LHCN-M2 (cell line): ENCODE measurements around the gene CFAP99. TPM values are rescaled to one million over a fixed set of nuclear protein-coding genes. Genes with fewer than 3 reads are reported as not detected.

ENCODE experiments used
- DNase-seq: peaks from one replicate; pipeline ENCODE4 v3.0.0-alpha.2; 2012; ENCODE audit warnings: low read depth
- total RNA-seq: library from RNA; depleted of rRNA; stranded (reverse); fragments of >200 nt; gene quantifications from 2 replicates; pipeline ENCODE4 v1.2.3, GENCODE V29; 2014

The CFAP99 gene
- total RNA-seq, 1 experiment from 2014 or later = not detected

GRCh38 chr4:2468456-2469191, 49.9 kb downstream of the CFAP99 start, which contains the start of gene RNF4:
Gene RNF4, plus strand, starts transcription at chr4:2469106. Its CDS starts 21,388 bp downstream, at chr4:2490494.
- DNase-seq = peak; percentile 94

GRCh38 chr4:2469192-2469984, 50.6 kb downstream of the CFAP99 start:
- peak; percentile 38 for DNase-seq

DNA sequence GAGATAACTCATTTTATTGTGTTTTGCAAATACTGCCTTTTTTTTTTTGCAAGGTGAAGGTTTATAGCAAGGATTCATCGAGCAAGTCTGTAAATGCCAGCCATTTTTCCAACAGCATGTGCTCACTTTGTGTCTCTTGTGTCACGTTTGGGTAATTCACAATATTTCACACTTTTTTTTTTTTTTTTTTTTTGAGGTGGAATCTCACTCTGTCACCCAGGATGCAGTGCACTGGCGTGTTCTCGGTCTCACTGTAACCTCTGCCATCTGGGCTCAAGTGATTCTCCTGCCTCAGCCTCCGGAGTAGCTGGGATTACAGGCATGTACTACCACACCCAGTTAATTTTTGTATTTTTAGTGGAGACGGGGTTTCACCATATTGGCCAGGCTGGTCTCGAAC, 52.0 kb downstream of the CFAP99 start:
- DNase-seq = no peak

DNA sequence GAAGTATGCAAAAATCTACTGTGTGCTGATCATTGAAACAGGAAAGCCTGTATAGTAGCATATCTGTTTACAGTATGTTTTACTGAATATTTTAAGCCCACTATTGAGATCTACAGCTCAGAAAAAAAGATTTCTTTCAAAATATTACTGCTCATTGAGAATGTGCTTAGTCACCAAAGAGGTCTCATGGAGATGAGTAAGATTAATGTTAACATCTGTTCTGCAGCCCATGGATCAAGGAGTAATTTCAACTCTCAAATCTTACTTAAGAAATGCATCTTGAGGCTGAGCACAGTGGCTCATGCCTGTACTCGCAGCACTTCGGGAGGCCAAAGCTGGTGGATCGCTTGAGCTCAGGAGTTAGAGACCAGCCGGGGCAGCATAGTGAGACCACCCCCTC, 53.4 kb downstream of the CFAP99 start:
- peak; percentile 72 for DNase-seq

DNA sequence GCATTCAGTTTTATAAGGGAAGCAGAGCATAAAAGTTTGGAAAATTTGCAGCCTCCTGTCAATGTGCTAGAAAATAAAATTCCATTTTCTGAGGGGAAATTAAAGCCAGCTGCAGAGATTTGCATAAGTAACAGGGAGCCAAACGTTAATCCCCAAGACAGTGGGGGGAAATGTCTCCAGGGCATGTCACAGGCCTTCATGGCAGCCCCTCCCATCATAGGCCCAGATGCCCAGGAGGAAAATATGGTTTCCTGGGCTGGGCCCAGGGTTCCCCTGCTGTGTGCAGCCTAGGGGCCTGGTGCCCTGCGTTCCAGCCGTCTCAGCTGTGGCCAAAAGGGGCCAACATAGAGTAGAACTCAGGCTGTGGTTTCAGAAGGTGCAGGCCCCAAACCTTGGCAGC, 59.5 kb downstream of the CFAP99 start:
- DNase-seq = no peak

GRCh38 chr4:2480649-2481048, 61.9 kb downstream of the CFAP99 start:
- DNase-seq = no peak

DNA sequence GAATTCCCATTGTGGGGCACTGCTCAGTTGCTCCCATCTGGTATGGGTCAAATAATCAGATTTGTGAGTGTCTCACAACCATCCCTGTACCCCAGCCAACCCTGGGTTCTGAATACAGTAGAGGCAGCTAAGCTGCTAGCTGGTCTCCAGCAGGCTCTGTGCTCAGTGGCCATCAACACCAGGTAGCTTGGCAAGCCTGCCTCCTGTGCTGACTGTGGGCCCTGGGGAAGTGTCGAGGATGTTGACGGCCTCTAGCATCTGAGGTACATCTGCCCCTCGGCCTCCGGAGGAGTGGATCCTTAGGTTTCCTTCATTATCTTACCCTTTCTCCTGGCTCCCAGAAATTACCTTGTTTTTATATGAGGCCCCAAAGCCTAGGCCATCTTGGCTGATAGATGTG, 63.4 kb downstream of the CFAP99 start:
- no peak for DNase-seq

DNA sequence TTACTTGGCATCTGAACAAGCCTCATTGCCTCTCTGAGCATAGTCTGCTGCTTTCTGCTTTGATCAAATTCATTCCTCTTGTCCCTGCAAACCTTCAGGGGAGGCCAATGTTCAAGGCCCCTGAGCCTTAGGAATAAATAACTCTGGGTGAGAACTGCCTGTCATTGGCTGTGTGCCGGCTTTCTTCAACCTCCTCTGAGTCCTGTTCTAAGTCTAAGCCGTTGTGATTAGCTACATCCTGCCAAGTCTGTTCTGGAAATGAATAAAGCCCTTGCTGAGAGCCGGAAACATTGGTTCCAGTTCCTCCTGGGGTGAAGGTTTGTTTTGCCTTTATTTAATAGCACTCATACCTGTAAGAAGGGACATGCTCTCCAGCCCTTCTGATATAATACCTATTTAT, 63.9 kb downstream of the CFAP99 start:
- no peak for DNase-seq

GRCh38 chr4:2483237-2483636, 64.5 kb downstream of the CFAP99 start:
- DNase-seq = no peak

GRCh38 chr4:2484185-2484584, 65.4 kb downstream of the CFAP99 start:
- DNase-seq = no peak

DNA sequence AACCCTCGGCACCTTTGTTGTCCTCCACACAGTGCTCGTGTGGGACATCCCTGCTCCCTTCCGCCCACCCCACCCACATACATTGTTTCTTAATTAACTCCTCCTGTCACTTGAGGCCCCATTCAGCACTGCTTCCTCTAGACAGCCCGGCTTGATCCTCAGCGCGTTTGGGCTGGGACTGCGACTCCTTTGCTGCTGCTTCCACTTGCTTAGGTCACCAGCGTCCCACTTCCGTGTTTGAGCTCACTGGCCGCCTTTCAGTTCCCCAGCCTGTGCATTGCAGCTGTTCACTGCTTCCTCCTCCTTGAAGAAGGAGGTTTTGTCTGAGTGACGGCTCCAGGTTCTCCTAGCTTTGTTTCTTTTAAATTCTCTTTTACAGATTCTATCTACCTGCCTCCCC, 66.2 kb downstream of the CFAP99 start:
- DNase-seq = peak; percentile 90

DNA sequence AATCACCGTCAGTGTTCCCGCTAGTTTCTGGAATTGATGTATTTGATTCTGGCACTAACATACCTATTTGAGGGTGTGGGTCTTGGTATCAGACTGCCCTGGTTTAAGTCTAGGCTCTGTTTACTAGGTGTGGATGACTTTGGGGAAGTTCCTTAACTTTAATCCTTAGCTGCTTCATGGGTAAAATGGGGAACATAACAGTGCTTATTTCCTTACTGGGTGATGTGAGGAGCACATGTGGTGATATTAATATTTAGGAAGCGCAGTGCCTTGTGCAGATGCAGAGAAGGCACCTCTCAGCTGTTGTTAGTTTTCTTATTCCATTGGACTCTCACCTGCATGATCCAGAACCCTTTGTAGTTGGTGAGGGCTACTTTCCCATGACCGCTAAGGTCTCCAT, 67.2 kb downstream of the CFAP99 start:
- no peak for DNase-seq

DNA sequence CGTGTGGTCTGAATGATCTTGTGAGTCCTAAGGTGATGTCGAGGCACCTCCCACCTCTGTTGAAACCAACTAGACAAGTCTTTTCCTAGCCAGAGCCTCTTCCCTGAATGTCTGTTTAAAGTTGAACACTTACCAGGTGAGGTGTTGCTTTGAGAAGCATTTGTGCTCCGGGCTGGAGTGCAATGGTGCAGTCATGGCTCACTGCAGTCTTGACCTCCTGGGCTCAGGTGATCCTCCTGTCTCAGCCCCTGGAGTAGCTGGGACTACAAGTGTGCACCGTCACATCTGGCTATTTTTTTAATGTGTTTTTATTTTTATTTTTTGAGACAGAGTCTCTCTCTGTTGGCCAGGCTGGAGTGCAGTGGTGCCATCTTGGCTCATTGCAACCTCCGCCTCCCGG, 68.2 kb downstream of the CFAP99 start:
- no peak for DNase-seq

DNA sequence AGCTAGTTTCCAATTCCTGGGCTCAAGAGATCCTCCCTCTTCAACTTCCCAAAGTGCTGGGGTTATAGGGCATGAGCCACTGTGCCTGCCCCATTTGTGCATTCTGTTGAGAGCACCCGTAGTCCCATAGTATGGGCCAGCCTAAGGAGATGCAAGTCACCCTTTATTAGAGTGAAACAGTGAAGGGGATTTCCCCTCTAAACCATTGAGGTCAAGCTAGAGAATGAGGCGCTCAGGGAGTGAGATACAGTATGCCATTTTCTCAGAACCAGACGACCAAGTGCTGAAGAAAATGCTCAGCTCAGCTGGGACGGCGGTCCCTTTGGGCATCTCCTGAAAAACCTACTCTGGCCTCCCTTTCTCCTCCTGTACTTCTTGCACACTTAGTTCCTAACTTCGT, 68.9 kb downstream of the CFAP99 start:
- no peak for DNase-seq

DNA sequence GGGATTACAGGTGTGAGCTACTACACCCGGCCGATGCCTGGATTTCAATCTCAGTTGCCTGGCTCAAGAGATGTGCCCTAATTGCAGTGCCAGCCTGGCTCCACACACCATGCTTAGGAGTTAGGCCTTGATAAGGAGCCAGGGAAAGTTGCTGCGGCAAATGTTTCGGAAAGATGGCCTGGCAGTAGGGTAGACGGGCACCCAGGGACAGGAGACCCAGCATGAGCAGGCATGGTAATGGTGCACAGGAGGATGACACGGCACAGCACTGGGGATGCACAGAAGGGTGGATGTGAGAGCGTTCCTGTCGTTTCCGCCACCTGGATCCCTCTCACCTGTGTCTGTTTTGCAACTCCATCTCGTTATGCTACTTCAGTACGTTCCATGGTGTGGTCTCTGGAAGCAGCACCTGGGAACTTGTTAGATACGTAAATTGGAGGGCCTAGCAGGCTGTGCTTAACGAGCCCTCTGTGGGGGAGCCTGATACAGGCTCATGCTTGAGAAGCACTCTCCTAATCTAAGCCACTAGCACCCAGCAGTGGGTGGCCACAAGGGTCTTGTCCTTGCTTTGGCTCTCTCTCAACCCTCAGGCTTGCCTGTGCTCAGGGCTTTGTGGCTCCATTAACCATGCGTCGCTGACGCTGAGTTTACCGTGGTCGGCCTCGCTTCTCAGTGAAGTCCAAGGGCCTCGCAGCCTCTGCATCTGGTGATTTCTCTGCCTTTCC, 70.5 kb downstream of the CFAP99 start:
- no peak for DNase-seq

- peak; percentile 60 for DNase-seq
Observed at GRCh38 chr4:2489841-2490552, 71.2 kb downstream of the CFAP99 start.

- DNase-seq = no peak
Observed at GRCh38 chr4:2492970-2493369, 74.2 kb downstream of the CFAP99 start.

DNA sequence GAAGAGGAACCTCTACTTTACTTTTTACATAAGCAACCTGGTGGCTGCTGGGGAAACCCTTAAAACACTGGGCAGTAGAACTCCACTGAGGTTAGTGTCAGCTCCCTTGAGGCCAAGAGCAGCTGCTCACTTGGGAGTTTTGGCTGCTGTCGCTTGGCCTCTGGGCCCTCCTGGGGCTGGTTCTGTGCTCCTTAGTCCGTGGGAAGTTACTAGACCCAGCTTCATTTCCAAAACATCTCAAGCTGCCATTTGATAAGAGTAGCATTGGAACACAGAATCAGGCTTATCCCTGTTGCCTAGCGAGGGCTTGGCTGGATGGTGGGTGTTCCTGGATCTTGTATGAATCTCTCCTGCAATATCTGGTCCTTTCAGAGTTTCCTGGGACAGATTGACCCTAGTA, 76.2 kb downstream of the CFAP99 start:
- DNase-seq = no peak

GRCh38 chr4:2497324-2497723, 78.6 kb downstream of the CFAP99 start:
- no peak for DNase-seq

DNA sequence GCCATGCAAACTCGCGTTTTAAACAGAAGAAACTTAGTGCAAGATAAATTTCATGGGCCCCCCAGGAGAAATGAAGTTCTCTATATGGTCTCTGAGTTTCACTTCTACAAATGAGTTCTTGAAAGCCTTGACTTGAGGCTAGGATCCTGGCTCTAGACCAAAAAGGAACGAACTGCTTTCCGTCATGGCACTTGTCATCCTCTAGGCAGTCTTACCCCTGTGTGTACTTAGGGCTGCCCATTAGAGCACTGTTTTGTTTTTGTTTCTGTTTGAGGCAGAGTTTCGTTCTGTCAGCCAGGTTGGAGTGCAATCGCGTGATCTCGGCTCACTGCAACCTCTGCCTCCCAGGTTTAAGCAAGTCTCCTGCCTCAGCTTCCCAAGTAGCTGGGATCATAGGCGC, 79.2 kb downstream of the CFAP99 start:
- DNase-seq = no peak

DNA sequence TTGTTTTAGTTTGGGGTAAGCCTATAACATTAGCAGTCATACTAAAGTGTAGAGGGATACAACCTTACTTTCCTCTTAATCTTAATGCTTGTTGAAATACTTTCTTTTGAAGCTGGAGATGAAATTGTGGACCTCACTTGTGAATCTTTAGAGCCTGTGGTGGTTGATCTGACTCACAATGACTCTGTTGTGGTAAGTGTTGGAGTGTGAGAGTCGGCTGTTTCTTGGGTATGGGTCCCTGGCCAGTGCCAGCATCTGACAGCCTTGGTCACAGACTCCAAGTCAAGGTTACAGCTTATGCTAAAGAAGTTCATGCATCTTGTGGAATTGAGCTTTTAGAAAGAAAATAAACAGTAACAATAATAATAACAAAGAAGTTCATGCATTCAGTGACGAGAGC, 81.8 kb downstream of the CFAP99 start:
- peak; percentile 49 for DNase-seq
